D721Med (cell line): ENCODE measurements around the gene H1-8.
"Not testable (repeated sequence)": the region's sequence is repeated elsewhere in the genome, so short reads cannot be mapped to it uniquely, and the experiment has no call there.

Experiments used
- DNase-seq: peaks from one replicate; pipeline ENCODE4 v3.0.0; 2011; ENCODE audit warnings: low spot score; ENCODE audit not compliant: insufficient read length
- FAIRE-seq: peaks from 2 replicates; lab custom pipeline; 2011; peaks lifted over from hg19 to GRCh38; lab: Jason Lieb, UNC
- TF ChIP-seq, protein P1 (sequence below): IDR thresholded peaks from 2 replicates; pipeline ENCODE4 v1.5.1; 2012; ENCODE audit warnings: mild to moderate bottlenecking, control low read depth; ENCODE audit not compliant: insufficient read depth; ENCODE audit errors: missing control alignments

Gene H1-8

DNA sequence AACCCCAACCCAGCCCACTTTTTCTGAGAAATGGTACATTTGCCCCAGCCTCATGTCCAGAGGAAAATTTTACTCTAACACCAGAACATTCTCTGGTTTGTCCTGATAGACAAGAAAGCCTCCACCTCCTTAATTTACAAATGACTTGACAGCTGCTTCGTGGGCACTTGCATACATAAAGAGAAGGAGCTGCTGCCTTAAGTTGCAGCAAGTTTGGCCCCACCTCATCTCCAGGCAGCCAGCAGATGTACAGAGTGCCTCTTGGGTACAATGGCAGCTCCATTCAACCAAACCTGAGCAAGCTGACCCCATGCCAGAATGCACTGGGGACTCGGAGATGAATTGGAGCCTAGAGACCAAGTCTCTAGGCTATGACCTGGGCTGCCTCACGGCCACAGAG lies 6.2 kb upstream of the H1-8 start:
- no peak for FAIRE-seq
- DNase-seq = no peak
- TF ChIP-seq, protein P1, sequence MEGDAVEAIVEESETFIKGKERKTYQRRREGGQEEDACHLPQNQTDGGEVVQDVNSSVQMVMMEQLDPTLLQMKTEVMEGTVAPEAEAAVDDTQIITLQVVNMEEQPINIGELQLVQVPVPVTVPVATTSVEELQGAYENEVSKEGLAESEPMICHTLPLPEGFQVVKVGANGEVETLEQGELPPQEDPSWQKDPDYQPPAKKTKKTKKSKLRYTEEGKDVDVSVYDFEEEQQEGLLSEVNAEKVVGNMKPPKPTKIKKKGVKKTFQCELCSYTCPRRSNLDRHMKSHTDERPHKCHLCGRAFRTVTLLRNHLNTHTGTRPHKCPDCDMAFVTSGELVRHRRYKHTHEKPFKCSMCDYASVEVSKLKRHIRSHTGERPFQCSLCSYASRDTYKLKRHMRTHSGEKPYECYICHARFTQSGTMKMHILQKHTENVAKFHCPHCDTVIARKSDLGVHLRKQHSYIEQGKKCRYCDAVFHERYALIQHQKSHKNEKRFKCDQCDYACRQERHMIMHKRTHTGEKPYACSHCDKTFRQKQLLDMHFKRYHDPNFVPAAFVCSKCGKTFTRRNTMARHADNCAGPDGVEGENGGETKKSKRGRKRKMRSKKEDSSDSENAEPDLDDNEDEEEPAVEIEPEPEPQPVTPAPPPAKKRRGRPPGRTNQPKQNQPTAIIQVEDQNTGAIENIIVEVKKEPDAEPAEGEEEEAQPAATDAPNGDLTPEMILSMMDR = no peak

DNA sequence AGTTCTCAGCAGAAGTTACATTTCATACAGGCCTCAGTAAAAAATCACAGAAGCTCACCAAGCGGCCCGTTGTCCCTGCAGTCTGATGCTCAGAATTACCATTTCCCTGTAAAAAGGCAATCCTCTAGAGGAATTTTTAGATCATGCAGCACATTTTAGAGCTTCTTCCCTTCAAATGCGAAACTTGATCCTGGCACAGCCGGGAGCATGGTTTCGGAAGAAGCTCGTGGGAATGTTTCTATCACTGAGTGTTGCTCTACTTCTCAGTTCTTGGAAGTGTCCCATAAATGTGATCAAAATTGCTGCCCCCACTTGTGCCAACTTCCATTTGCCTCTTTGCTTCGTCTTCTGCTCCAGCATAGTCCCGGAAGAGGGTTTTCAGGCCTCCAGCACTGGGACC lies 3.8 kb upstream of the H1-8 start:
- DNase-seq (no peak), FAIRE-seq (no peak)
- TF ChIP-seq, protein P1 = no peak

DNA sequence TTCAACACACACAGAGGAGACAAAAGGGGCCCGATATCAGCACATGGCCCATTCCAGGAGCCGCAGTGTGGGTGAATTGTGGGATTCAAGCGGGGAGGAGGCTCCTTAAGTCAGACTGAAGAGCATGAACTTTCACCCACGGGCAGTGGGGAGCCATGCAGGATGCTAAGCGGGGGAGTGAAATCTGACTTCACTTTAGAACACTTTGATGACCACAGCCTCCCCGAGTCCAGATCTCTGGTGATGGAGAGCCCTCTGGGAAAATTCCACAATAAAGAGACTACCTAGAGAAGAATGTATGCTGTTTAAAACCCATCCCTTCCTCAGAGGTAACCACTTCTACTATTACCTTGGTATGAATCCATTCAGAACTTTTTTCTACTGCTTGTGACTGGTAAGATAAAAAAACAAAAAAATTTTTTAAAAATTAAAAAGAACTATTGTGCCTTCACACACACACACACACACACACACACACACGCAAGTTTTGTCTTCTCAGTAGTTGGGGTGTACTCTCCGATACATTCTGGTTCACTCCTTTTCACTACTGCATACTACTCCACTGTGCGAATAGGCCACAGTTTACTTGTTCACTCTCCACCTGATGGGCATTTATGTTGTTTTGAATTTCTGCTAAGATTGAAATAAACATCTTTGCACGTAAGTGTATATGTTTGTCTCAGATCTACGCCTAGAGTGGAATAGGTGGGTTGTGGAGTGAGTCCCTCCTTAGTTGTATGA lies 2.0 kb upstream of the H1-8 start:
- FAIRE-seq = no peak

DNA sequence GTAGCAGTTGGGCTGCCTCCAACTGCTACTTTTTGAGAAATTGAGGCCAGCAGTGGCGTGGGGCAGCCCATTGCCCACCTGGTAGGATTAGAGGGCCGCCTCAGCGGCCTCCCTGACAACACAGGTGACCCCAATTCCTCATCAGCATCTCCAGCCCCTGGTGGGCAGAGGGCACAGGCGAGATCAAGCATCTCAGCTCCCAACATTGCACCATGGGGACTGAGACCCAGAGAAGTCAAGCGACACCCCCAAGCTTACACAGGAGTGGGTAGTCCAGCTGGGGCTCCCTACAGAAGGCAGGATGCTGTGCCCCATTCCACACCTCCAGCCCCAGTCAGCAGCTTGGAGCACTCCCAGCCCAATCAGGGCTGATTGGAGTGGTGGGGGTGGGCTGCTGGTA lies 228 bp upstream of the H1-8 start:
- DNase-seq = no peak
- no peak for FAIRE-seq
- TF ChIP-seq, protein P1 = no peak

More for the DNA sequence above, 2.0 kb upstream of the H1-8 start:
- TF ChIP-seq, protein P1 = no peak
- no peak for DNase-seq

DNA sequence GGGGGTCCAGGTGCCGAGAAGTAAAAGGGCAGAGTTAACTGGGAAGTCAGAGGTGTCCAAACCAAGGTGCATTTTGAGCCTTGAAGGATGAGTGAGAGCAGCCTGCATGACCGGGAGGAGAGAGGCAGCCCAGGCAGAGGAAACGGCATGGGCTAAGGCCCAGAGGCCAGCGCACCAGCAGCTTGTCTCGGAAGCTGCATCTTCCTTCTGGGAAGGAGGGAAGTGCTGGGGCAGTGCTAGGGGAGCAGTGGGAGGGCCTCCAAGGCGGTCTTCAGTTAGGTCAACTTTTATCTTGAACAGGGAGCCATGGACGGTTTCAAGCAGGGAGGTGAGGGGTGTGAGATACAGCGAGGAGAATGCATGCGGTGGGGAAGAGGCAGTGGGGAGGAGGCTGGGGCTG lies 1.0 kb downstream of the H1-8 start:
- no peak for DNase-seq
- TF ChIP-seq, protein P1 = no peak
- no peak for FAIRE-seq

DNA sequence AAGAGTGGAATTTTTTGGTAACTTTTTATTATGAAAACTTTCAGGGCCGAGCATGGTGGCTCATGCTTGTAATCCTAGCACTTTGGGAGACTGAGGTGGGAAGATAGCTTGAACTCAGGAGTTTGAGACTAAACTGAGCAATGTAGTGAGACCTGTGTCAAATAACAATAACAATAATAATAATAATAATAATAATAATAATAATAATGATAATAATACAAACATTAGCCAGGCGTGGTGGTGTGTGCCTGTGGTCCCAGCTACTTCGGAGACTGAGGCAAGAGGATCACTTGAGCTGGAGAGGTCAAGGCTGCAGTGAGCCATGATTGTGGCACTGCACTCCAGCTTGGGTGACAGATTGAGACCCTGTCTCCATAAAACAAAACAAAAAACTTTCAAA lies 3.0 kb downstream of the H1-8 start:
- DNase-seq, FAIRE-seq: not testable (repeated sequence)

DNA sequence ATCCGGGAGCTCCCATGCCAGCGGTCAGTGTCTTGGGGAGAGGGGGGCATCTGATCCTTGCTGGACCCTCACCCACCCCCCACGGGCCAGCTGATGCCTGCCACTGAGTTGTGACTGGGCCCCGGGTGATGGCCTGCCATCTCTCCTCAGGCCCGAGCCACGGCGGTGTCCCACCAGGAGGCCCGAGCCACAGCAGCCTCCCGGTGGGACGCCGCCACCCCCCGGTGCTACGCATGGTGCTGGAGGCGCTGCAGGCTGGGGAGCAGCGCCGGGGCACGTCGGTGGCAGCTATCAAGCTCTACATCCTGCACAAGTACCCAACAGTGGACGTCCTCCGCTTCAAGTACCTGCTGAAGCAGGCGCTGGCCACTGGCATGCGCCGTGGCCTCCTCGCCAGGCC lies 4.3 kb downstream of the H1-8 start:
- FAIRE-seq (no peak), DNase-seq (no peak)
- TF ChIP-seq, protein P1 = no peak
